Nephron (organoid): ENCODE measurements around the gene CARD11.

ENCODE experiments used
- H3K27ac Mint-ChIP-seq, 3 experiments: 2 replicates each; pipeline ENCODE4 v1.8.0; 2020; ENCODE audit warnings: mixed read lengths in 3 of 3, mild to moderate bottlenecking in 2 of 3, moderate library complexity in 1 of 3
- H3K27me3 Mint-ChIP-seq: 2 replicates; pipeline ENCODE4 v1.8.0; 2021; ENCODE audit warnings: low read depth, mild to moderate bottlenecking, moderate library complexity, mixed read lengths
- H3K36me3 Mint-ChIP-seq: 2 replicates; pipeline ENCODE4 v1.8.0; 2020; ENCODE audit warnings: low read depth, mixed read lengths
- H3K4me1 Mint-ChIP-seq: 2 replicates; pipeline ENCODE4 v1.8.0; 2020; ENCODE audit warnings: mixed read lengths
- H3K4me3 Mint-ChIP-seq, 3 experiments: 2 replicates each; pipeline ENCODE4 v1.8.0; 2020; ENCODE audit warnings: mild to moderate bottlenecking in 3 of 3, mixed read lengths in 3 of 3, moderate library complexity in 2 of 3
- H3K9me3 Mint-ChIP-seq: 2 replicates; pipeline ENCODE4 v1.8.0; 2020; ENCODE audit warnings: mixed read lengths
- TF ChIP-seq, protein P1 (sequence below), 3 experiments: fragments of 200-600 bp; sonication (generic); IDR thresholded peaks; one replicate each; pipeline ENCODE4 v1.5.0; 2021; ENCODE audit warnings: antibody characterized with exemption in 3 of 3; ENCODE audit not compliant: unreplicated experiment in 3 of 3

CARD11 gene

DNA sequence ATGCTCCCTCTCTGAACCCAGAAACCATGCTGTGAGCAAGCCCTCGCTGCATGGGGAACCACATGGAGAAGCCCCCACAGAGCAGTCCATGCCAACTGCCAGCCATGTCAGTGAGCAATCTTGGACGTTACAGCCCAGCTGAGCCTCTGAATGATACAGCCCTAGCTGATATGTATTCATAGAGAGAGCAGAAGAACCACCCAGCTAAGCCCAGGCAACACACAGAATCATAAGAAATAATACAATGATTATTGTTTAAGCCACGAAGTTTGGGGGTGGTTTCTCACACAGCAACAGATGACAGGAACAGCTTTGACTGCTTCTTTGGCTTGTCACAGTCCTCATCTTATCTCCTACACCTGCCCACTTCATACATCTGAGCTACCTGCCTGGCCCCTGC is 32.5 kb upstream of the CARD11 start:
- Mint-ChIP-seq H3K4me1 (no peaks in the 10 kb centered on the region), H3K36me3 (no peaks in the 10 kb centered on the region), H3K27me3 (peaks cover 16% of the 10 kb centered on the region), H3K9me3 (peaks cover 11% of the 10 kb centered on the region), H3K4me3 (no peak overlapping the region), H3K27ac (no peak overlapping the region)
- TF ChIP-seq, protein P1, sequence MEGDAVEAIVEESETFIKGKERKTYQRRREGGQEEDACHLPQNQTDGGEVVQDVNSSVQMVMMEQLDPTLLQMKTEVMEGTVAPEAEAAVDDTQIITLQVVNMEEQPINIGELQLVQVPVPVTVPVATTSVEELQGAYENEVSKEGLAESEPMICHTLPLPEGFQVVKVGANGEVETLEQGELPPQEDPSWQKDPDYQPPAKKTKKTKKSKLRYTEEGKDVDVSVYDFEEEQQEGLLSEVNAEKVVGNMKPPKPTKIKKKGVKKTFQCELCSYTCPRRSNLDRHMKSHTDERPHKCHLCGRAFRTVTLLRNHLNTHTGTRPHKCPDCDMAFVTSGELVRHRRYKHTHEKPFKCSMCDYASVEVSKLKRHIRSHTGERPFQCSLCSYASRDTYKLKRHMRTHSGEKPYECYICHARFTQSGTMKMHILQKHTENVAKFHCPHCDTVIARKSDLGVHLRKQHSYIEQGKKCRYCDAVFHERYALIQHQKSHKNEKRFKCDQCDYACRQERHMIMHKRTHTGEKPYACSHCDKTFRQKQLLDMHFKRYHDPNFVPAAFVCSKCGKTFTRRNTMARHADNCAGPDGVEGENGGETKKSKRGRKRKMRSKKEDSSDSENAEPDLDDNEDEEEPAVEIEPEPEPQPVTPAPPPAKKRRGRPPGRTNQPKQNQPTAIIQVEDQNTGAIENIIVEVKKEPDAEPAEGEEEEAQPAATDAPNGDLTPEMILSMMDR (IDR thresholded peaks at IDR 0.05; ENCODE audit: unreplicated experiment in 3 of 3), result no peak

GRCh38 chr7:3075441-3075840 is 31.8 kb upstream of the CARD11 start:
- Mint-ChIP-seq H3K4me3 (no peak overlapping the region), H3K9me3 (peaks cover 16% of the 10 kb centered on the region), H3K36me3 (no peaks in the 10 kb centered on the region), H3K27ac (no peak overlapping the region), H3K4me1 (no peaks in the 10 kb centered on the region), H3K27me3 (peaks cover 16% of the 10 kb centered on the region)
- TF ChIP-seq, protein P1 (IDR thresholded peaks at IDR 0.05; ENCODE audit: unreplicated experiment in 3 of 3), result no peak

DNA sequence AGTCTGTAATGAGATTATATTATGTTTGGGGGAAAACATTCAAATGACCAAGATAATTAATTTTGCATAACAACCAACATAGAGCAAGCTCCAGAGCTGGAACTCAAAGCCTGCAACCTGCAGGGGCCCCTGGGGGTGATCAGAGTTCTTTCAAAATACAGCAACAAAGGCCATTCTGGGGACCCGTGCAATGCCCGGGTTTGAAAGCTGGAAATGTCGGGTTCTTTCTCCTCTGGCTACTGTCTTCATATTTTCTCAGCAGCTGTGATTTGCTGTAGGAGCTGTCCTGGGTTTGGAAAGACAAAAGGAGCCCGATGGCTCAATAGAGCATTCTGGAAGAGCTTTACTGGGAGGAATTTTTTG is 30.8 kb upstream of the CARD11 start:
- H3K4me3 Mint-ChIP-seq, result no peak overlapping the region

DNA sequence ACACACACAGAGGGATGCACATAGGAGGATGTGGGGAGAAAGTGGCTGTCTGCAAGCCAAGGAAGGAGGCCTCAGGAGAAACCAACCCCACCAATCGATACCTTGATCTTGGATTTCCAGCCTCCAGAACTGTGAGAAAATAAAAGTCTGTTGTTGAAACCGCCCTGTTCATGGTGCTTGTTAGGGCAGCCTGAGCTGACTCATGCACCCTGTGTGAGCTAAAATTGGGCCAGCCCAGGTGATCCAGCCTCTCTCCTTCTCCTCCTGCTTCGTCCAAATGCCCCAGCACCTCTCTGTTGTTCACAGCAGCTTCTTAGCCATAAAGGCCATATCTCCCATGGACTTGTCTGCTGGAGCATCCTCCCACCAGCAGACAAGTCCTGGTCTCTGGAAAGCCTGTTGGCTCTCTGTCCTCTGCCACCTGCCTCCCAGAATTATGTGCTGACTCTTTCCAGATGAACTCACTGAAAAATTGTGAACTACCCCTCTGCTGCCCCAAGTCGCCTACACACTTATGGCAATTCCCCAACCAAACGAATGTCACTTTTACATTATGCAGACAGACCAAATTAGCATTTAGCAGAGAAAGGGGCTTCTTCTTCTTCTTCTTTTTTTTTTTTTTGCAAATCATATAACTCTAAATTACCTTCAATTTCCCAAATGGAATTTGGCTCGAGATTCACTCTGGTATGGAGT is 30.2 kb upstream of the CARD11 start:
- TF ChIP-seq, protein P1 (IDR thresholded peaks at IDR 0.05; ENCODE audit: unreplicated experiment in 3 of 3), result no peak
- Mint-ChIP-seq H3K4me3 (no peak overlapping the region), H3K27me3 (peaks cover 17% of the 10 kb centered on the region), H3K4me1 (peaks cover 2% of the 10 kb centered on the region), H3K9me3 (peaks cover 15% of the 10 kb centered on the region), H3K27ac (no peak overlapping the region), H3K36me3 (no peaks in the 10 kb centered on the region)

More for the DNA sequence above, 30.8 kb upstream of the CARD11 start:
- Mint-ChIP-seq H3K36me3 (no peaks in the 10 kb centered on the region), H3K27ac (no peak overlapping the region), H3K9me3 (peaks cover 17% of the 10 kb centered on the region), H3K4me1 (no peaks in the 10 kb centered on the region), H3K27me3 (peaks cover 16% of the 10 kb centered on the region)
- TF ChIP-seq, protein P1 (IDR thresholded peaks at IDR 0.05; ENCODE audit: unreplicated experiment in 3 of 3), result no peak

DNA sequence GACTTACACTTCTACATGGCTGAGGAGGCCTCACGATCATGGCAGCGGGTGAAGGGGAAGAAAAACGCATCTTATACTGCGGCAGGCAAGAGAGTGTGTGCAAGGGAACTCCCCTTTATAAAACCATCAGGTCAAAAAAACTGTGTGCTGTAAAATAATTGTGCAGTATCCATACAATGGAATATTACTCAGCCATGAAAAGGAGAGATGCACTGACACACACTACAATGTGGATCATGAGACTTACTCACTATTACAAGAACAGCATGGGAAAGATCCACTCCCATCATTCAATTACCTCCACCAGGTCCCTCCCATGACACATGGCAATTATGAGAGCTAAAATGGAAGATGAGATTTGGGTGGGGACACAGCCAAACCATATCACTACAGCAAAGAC is 27.2 kb upstream of the CARD11 start:
- H3K4me1 Mint-ChIP-seq, result peaks cover 13% of the 10 kb centered on the region
- H3K27me3 Mint-ChIP-seq, result peaks cover 21% of the 10 kb centered on the region
- H3K27ac Mint-ChIP-seq, result no peak overlapping the region
- H3K9me3 Mint-ChIP-seq, result peaks cover 14% of the 10 kb centered on the region
- no peaks in the 10 kb centered on the region for H3K36me3 Mint-ChIP-seq
- H3K4me3 Mint-ChIP-seq, result no peak overlapping the region
- TF ChIP-seq, protein P1 (IDR thresholded peaks at IDR 0.05; ENCODE audit: unreplicated experiment in 3 of 3), result no peak

DNA sequence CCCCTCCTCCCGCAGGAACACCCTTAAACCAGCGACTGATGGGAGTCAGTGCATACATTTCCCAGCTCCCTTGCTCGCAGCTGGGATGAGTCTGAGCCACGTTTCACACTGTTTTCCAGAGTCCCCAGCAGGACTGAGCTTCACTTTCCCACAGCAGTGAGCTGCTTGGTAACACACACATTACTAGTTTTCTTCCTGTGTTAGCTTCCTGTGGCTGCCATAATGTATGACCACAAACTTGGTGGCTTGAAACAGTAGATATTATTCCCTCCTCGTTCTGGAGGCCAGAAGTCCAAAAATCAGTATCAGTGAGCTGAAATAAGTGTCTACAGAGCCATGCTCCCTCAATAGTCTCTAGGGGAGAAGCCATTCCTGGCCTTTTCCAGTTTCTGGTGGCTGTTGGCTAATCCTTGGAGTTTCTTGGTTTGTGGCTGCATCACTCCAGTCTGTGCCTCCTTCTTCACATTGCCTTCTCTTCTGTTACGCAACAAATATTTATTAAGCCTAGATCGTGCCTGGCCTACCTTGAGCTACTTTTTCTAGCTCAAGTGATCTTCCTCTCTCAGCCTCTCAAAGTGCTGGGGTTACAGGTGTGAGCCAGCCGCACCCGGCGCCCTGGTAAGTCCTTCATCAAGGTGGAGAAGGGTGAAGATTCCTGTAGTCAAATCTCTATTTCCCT is 26.2 kb upstream of the CARD11 start:
- Mint-ChIP-seq H3K27ac (no peak overlapping the region), H3K4me1 (peaks cover 13% of the 10 kb centered on the region), H3K9me3 (peaks cover 14% of the 10 kb centered on the region), H3K27me3 (peaks cover 29% of the 10 kb centered on the region), H3K36me3 (no peaks in the 10 kb centered on the region), H3K4me3 (no peak overlapping the region)
- TF ChIP-seq, protein P1 (IDR thresholded peaks at IDR 0.05; ENCODE audit: unreplicated experiment in 3 of 3), result no peak
